Measurements from ENCODE around the gene SLC37A3.

DNA sequence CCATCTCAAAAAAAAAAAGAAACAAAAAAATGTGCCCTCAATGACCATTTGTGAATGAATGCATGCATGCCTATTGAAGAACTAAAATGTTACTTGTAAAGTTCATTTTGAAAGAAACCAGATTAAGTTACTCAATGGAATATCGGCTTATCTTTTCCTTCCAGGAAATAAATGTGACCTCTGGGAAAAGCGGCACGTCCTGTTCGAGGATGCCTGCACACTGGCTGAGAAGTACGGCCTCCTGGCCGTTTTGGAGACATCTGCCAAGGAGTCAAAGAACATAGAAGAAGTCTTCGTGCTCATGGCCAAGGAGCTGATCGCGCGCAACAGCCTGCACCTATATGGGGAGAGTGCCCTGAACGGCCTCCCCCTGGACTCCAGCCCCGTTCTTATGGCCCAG lies 27.4 kb upstream of the SLC37A3 start:
- TF ChIP-seq POLR2A (IDR thresholded peaks at IDR 0.05; ENCODE audit: low read length), result no peak
- TF ChIP-seq GATA1 (IDR thresholded peaks at IDR 0.05; ENCODE audit: low read depth, low read length), result no peak
